Measurements from ENCODE around the gene CNNM2. TPM values are rescaled to one million over a fixed set of nuclear protein-coding genes. Genes with fewer than 3 reads are reported as not detected.

Gene CNNM2
- total RNA-seq, 1 experiment from 2014 or later, result 23.1 TPM

DNA sequence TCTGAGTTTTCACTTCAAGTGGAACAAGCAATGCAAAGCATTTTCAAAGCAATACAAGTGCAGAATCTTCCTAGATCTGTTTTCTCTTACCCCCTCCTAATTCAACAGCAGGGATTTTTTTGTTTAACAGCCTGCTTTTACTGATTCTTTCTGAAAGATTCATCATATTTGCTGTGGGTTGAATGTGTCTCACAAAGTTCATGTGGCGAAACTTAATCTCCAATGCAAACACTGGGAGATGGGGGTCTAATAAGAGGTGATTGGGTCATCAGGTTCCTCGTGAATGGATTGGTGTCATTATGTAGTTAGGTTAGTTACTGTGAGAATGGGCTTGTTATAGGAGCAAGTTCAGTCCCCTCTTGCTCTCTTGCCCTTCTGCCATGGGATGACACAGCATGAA is 107.6 kb downstream of the CNNM2 start (continued):
- TF ChIP-seq YY1 (IDR thresholded peaks at IDR 0.05; ENCODE audit: extremely low read depth, insufficient replicate concordance, low read depth, low read length), result no peak
- TF ChIP-seq EZH2 (IDR thresholded peaks at IDR 0.05), result no peak
- no peak for TF ChIP-seq MAX (IDR thresholded peaks at IDR 0.05)
- no peak for TF ChIP-seq ELF1 (IDR thresholded peaks at IDR 0.05; ENCODE audit: borderline replicate concordance, low read depth)
- TF ChIP-seq SIN3A (IDR thresholded peaks at IDR 0.05; ENCODE audit: low read depth), result no peak
- TF ChIP-seq EZH2phosphoT487 (IDR thresholded peaks at IDR 0.05; ENCODE audit: borderline replicate concordance), result no peak
- no peak for TF ChIP-seq POLR2AphosphoS5 (IDR thresholded peaks at IDR 0.05; ENCODE audit: low read depth, low read length)
- TF ChIP-seq SP1 (IDR thresholded peaks at IDR 0.05; ENCODE audit: low read depth), result no peak
- TF ChIP-seq POLR2A (IDR thresholded peaks at IDR 0.05; ENCODE audit: borderline replicate concordance, extremely low read depth, insufficient read depth, insufficient read length), result no peak

GRCh38 chr10:103038570-103038969 is 120.5 kb downstream of the CNNM2 start:
- DNase-seq (ENCODE audit: low read depth, low spot score) (no peak), ATAC-seq (no peak)
- no peak overlapping the region for H2AFZ ChIP-seq (ENCODE audit: low read depth, low read length, poor library complexity, severe bottlenecking)
- no peaks in the 10 kb centered on the region for H4K20me1 ChIP-seq (ENCODE audit: insufficient read depth)
- H3K9ac ChIP-seq (ENCODE audit: low read length), result no peak overlapping the region
- ChIA-PET RAD21 (ENCODE audit: low non-redundant PET in 1 of 2, low total read pairs in 2 of 2, uncharacterized antibody in 2 of 2, unreplicated experiment in 2 of 2) (no interaction called here), POLR2A (no interaction called here), CTCF (no interaction called here)
- H3K4me2 ChIP-seq (ENCODE audit: low read length), result no peak overlapping the region
- no peaks in the 10 kb centered on the region for H3K9me3 ChIP-seq (ENCODE audit: control insufficient read depth in 1 of 2, insufficient read depth in 1 of 2, low read depth in 1 of 2, low read length in 2 of 2)
- no peaks in the 10 kb centered on the region for H3K79me2 ChIP-seq (ENCODE audit: insufficient read depth, low read length)
- no peak overlapping the region for H3K27ac ChIP-seq (ENCODE audit: low read depth, low read length)
- intact Hi-C loops (cut with micrococcal nuclease), result no loop called here
- TF ChIP-seq CBX3 (IDR thresholded peaks at IDR 0.05; ENCODE audit: low read depth), result no peak
- TF ChIP-seq ELF1 (IDR thresholded peaks at IDR 0.05; ENCODE audit: borderline replicate concordance, low read depth), result no peak
- no peak for TF ChIP-seq SRF (IDR thresholded peaks at IDR 0.05; ENCODE audit: low read depth)
- TF ChIP-seq EGR1 (IDR thresholded peaks at IDR 0.05; ENCODE audit: low read depth), result no peak
- BruUV-seq (replicated peaks), result no TSS peak
- H3K4me1 ChIP-seq (ENCODE audit: control insufficient read depth in 1 of 2, insufficient read depth in 2 of 2, low read length in 2 of 2), result peaks cover 0 to 4% of the 10 kb centered on the region in 2 experiments; a peak in 1 of 4 replicates
- 0 out of 2 replicates have a peak, but pooled peaks cover 4% of the 10 kb centered on the region for H3K9me2 ChIP-seq (ENCODE audit: insufficient read depth)
- H3K36me3 ChIP-seq (ENCODE audit: control insufficient read depth in 1 of 2, insufficient read depth in 2 of 2, low read length in 2 of 2), result no peaks in the 10 kb centered on the region
- H3K27me3 ChIP-seq (ENCODE audit: insufficient read depth, low read length), result no peaks in the 10 kb centered on the region
- no peak overlapping the region for H3K4me3 ChIP-seq (replicated peaks in 1 of 2; ENCODE audit: low read depth in 1 of 2, low read length in 2 of 2)
